HT-29 (cell line): ENCODE measurements around the gene LONP1. TPM values are rescaled to one million over a fixed set of nuclear protein-coding genes. Genes with fewer than 3 reads are reported as not detected.

ENCODE experiments used
- DNase-seq: peaks from one replicate; pipeline ENCODE4 v3.0.0-alpha.2; 2015; ENCODE audit warnings: low spot score
- total RNA-seq: library from RNA; depleted of rRNA; stranded (reverse); fragments of >200 nt; shearing (Covaris generic); gene quantifications from 2 replicates; pipeline ENCODE4 v1.2.3, GENCODE V29; 2014; rRNA removed

LONP1 gene
- total RNA-seq, 1 experiment from 2014 or later: 92.1 TPM

DNA sequence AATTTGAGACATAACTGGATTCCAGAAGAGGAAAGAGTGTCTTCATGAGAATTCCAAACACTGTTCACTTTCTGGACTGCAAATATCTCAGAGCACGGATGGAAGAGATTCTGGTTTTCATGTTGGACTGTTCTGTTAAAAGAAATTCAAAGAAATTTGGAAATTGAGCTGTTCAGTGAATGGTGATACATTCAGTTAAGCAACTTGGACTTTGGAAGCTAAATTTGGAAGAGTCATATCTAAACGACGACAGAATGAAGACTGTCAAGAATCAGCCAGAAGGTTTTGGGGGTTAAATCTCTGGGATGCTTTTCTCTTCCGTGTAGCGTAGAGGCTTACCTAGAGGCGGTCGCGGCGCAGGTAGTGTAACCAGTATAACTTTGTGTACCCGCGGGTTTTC lies 71.5 kb downstream of the LONP1 start:
- no peak for DNase-seq

DNA sequence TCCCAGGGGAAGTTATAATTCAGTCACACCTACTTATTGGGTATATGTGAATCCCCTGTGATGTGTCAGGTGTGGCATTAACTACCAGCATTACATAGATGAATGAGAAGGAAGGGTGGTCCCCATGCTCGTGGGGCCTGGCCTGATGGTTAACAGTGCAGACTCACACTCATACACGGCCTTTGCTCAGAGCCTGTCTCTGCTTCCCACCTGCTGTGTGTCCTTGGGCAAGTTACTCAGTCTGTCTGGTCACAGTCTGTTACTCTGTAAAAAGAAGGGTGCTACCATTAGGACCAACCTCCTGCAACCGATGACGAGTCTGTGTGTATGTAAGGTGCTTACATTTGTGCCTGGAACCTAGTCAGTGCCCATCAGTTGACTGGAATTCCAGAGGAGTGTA lies 73.2 kb downstream of the LONP1 start:
- no peak for DNase-seq

DNA sequence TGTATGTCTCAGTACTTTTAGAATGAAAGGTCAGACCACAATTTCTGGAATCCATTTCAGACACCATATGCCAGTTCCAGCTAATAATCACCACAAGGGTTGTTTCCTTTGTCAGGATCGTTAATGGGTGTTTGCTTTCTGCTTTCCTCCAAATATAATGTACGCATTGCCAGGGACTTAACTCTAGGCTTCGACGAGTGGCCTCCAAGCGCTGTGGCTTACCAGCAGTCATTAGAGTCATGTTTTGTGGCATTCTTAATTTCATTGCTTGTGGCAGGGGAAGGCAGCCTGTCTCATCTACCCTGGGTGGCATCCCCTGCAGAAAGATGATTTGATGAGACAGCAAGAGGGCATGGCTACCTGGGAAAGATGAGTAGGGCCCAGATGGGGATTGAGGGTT lies 74.5 kb downstream of the LONP1 start:
- DNase-seq: no peak

DNA sequence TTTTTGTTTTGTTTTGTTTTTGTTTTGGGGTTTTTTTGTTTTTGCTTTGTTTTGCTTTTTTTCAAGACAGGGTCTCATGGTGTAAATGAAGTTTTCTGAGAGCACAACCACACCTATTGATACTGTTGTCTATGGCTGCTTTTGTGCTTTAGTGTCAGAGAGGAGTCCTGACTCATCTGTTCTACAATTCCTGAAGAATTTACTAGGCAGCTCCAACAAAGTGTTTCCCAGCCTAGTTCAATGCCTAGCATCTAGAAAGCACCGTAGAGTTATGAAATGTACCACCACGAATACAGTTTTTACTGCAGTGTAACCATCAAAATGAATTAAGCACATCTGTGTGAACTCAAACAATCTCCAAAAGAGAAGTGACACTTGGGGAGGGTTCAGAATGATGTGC lies 75.9 kb downstream of the LONP1 start:
- DNase-seq: no peak

DNA sequence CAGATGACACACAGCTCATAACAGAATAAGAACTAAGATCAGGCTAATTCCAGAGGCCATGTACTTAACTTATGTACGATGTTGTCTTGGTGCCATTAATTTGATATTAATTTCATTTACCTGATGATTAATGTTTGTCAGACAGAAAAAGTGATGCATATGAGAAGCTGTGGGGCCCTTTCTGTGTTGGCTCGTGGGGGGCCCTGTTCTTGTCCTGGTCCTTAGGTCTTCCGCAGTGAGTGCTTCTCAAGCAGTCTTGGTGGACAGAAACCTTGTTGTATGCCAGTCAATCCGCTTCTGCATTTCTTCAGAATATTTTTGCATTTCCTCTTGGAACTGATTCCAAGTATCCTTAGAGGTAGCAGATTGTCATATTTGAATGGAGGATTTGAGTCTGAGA lies 76.9 kb downstream of the LONP1 start:
- no peak for DNase-seq

DNA sequence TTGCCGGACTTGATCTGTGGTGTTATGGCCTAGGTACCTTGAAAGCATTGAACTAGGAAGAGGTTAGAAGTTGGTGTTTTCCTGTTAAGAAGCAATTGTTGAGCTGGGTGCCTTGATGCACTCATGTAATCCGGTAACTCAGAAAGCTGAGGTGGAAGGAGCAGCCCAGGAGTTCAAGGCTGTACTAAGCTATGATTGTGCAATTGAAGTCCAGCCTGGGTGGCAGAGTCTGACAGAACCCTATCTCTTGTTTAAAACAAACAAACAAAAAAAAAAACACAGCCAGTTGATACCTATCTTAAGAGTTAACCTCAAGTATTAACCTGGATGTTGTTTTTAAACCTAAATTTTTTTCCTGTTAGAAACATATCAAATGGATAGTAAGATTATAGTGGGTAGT lies 77.7 kb downstream of the LONP1 start:
- DNase-seq: no peak

Other genes with a start within 250 kb of the LONP1 start
- gene TINCR, start 152.2 kb downstream of the LONP1 start, total RNA-seq: not detected in 2 replicates
- 37.8 and 38.1 TPM in 2 replicates for gene SAFB2, start 97.4 kb downstream of the LONP1 start, total RNA-seq
- gene SAFB, start 97.1 kb downstream of the LONP1 start, total RNA-seq: 59.2 and 84.1 TPM in 2 replicates
- gene MICOS13, start 39.6 kb downstream of the LONP1 start, total RNA-seq: 222 and 223 TPM in 2 replicates
- 2.1 and 4.1 TPM in 2 replicates for gene HSD11B1L, start 39.1 kb downstream of the LONP1 start, total RNA-seq
- 1,326 and 1,347 TPM in 2 replicates for gene RPL36, start 29.9 kb downstream of the LONP1 start, total RNA-seq
- gene CATSPERD, start 491 bp upstream of the LONP1 start, total RNA-seq: not detected in 2 replicates
- 2.1 and 3.9 TPM in 2 replicates for gene PRR22, start 64.6 kb upstream of the LONP1 start, total RNA-seq
- 81.1 and 90.4 TPM in 2 replicates for gene DUS3L, start 71.0 kb upstream of the LONP1 start, total RNA-seq
- 0.21 TPM in 1 of 2 replicates, not detected in the other for gene NRTN, start 84.9 kb upstream of the LONP1 start, total RNA-seq
- gene FUT6, start 119.6 kb upstream of the LONP1 start, total RNA-seq: not detected in 2 replicates
- 2.8 and 3.9 TPM in 2 replicates for gene FUT3, start 131.3 kb upstream of the LONP1 start, total RNA-seq
- gene FUT5, start 150.4 kb upstream of the LONP1 start, total RNA-seq: not detected in 2 replicates
- 265 and 313 TPM in 2 replicates for gene NDUFA11, start 183.6 kb upstream of the LONP1 start, total RNA-seq
- gene VMAC, start 184.7 kb upstream of the LONP1 start, total RNA-seq: 3.5 and 6.0 TPM in 2 replicates
- 13.9 and 20.1 TPM in 2 replicates for gene CAPS, start 194.1 kb upstream of the LONP1 start, total RNA-seq